HG03469 (cell line): Measurements from ENCODE around the gene UBAC2.
"Not testable (repeated sequence)": the region's sequence is repeated elsewhere in the genome, so short reads cannot be mapped to it uniquely, and the experiment has no call there.

Source experiments
- ATAC-seq: cut with Tn5 transposase; IDR thresholded peaks from one replicate; pipeline ENCODE4 v1.9.1; 2021; ENCODE audit warnings: mild to moderate bottlenecking, moderate library complexity, moderate number of reproducible peaks; ENCODE audit not compliant: unreplicated experiment

UBAC2 gene

GRCh38 chr13:99385940-99386339 is 185.3 kb downstream of the UBAC2 start:
- no peak for ATAC-seq

GRCh38 chr13:99386495-99386894 is 185.8 kb downstream of the UBAC2 start:
- no peak for ATAC-seq

GRCh38 chr13:99386911-99387788 is 186.5 kb downstream of the UBAC2 start:
- ATAC-seq = peak; percentile 41

GRCh38 chr13:99388334-99388923 is 187.8 kb downstream of the UBAC2 start:
- no peak for ATAC-seq

- ATAC-seq = not testable (repeated sequence)
These were observed 188.4 kb downstream of the UBAC2 start for GRCh38 chr13:99389094-99389493.

GRCh38 chr13:99389520-99390304 is 189.1 kb downstream of the UBAC2 start:
- no peak for ATAC-seq

- no peak for ATAC-seq
These were observed 189.9 kb downstream of the UBAC2 start for GRCh38 chr13:99390601-99391000.

GRCh38 chr13:99391781-99392469 is 191.3 kb downstream of the UBAC2 start:
- ATAC-seq = no peak

- ATAC-seq = no peak
These were observed 191.9 kb downstream of the UBAC2 start for GRCh38 chr13:99392470-99393135.

- not testable (repeated sequence) for ATAC-seq
These were observed 192.7 kb downstream of the UBAC2 start for GRCh38 chr13:99393391-99393790.

- no peak for ATAC-seq
These were observed 193.4 kb downstream of the UBAC2 start for GRCh38 chr13:99393791-99394735.

GRCh38 chr13:99395436-99395835 is 194.8 kb downstream of the UBAC2 start:
- ATAC-seq = no peak

- ATAC-seq = no peak
These were observed 195.8 kb downstream of the UBAC2 start for GRCh38 chr13:99396446-99396845.

- ATAC-seq = no peak
These were observed 197.4 kb downstream of the UBAC2 start for GRCh38 chr13:99398071-99398470.

GRCh38 chr13:99398916-99399622 is 198.4 kb downstream of the UBAC2 start:
- no peak for ATAC-seq

- no peak for ATAC-seq
These were observed 198.9 kb downstream of the UBAC2 start for GRCh38 chr13:99399623-99399974.

- no peak for ATAC-seq
These were observed 202.9 kb downstream of the UBAC2 start for GRCh38 chr13:99403458-99403971.

- ATAC-seq = no peak
These were observed 203.5 kb downstream of the UBAC2 start for GRCh38 chr13:99404005-99404755.
